Kidney (tissue), 14 donors: ENCODE measurements around the gene BCAS3. TPM values are rescaled to one million over a fixed set of nuclear protein-coding genes. Genes with fewer than 3 reads are reported as not detected.

Experiments used
- DNase-seq, 5 donors: peaks; one replicate each; pipeline ENCODE4 v3.0.0-alpha.2; 2013 to 2020
- FAIRE-seq: peaks from 2 replicates; lab custom pipeline; 2012; peaks lifted over from hg19 to GRCh38; lab: Jason Lieb, UNC
- H3K27ac ChIP-seq, 2 donors: one replicate each; pipeline ENCODE4 v1.7.0; 2013; ENCODE audit warnings: low read depth in 2 of 2, low read length in 2 of 2, inconsistent platforms in 1 of 2
- H3K27me3 ChIP-seq: one replicate; pipeline ENCODE4 v1.7.1; 2013; ENCODE audit warnings: low read length, inconsistent platforms; ENCODE audit not compliant: control insufficient read depth, insufficient read depth
- H3K36me3 ChIP-seq, 3 donors: one replicate each; pipeline versions ENCODE4 v1.7.0 to v1.7.1; 2013; ENCODE audit warnings: low read length in 3 of 3, control low read depth in 1 of 3, inconsistent platforms in 1 of 3; ENCODE audit not compliant: insufficient read depth in 3 of 3, control insufficient read depth in 2 of 3
- H3K4me1 ChIP-seq, 3 donors: one replicate each; pipeline versions ENCODE4 v1.7.0 to v1.7.1; 2013; ENCODE audit warnings: low read length in 3 of 3, inconsistent platforms in 1 of 3, low read depth in 1 of 3; ENCODE audit not compliant: control insufficient read depth in 2 of 3, insufficient read depth in 2 of 3
- H3K4me3 ChIP-seq, 3 donors: one replicate each; pipeline versions ENCODE4 v1.7.0 to v1.8.1; 2013; ENCODE audit warnings: low read length in 3 of 3, control low read depth in 1 of 3, inconsistent platforms in 1 of 3
- H3K9ac ChIP-seq, 3 donors: one replicate each; pipeline versions ENCODE4 v1.7.0 to v1.7.1; 2013; ENCODE audit warnings: low read length in 3 of 3, control low read depth in 1 of 3, inconsistent platforms in 1 of 3
- H3K9me3 ChIP-seq, 3 donors: one replicate each; pipeline versions ENCODE4 v1.7.0 to v1.7.1; 2013; ENCODE audit warnings: low read length in 3 of 3, control low read depth in 1 of 3, inconsistent platforms in 1 of 3; ENCODE audit not compliant: control insufficient read depth in 2 of 3, insufficient read depth in 1 of 3
- CTCF ChIP-seq: IDR thresholded peaks from 3 replicates; pipeline ENCODE4 v1.5.1; 2012; ENCODE audit warnings: mild to moderate bottlenecking, moderate library complexity, borderline replicate concordance; ENCODE audit not compliant: insufficient read depth; ENCODE audit errors: extremely low read depth
- intact Hi-C: fragments of 100-400 bp; cut with DNase I; formaldehyde crosslinking; loops from one replicate; pipeline ENCODE4 v1.11.1; 2022
- polyA plus RNA-seq: library from polyadenylated mRNA; stranded (reverse); fragments of 350-450 nt; fragmentation: Illumina TruSeq; extraction: RNeasy Lipid Tissue Mini Kit (QIAGEN cat#74804); gene quantifications from one replicate; pipeline ENCODE4 v1.2.3, GENCODE V29; 2014; ENCODE audit warnings: low read depth, low replicate concordance; ENCODE audit not compliant: insufficient read depth
- total RNA-seq: library from RNA; stranded (reverse); fragmentation: NEBNext Ultra II Directional; extraction: Animal tissue kit (Norgen Biotek cat#: 25700); gene quantifications from one replicate; pipeline ENCODE4 v1.2.1, GENCODE V29; 2021
- donor health status: control.
- donor health status: control.
- donor health status: control.
- donor health status: control.
- donor health status: control.
- donor health status: DM: yes; HTN: yes; CAD: no.
- donor health status: Normal renal cell carcinoma (clear cell type).

The BCAS3 gene
- total and polyA plus RNA-seq, 2 donors from 2014 or later, result 18.3 to 44.1 TPM

GRCh38 chr17:60748204-60748603 is 70.6 kb downstream of the BCAS3 start:
- TF ChIP-seq CTCF, result no peak
- H3K27ac ChIP-seq, result no peak overlapping the region
- H3K36me3 ChIP-seq, result no peaks in the 10 kb centered on the region
- peaks cover 0 to 2% (median 0%) of the 10 kb centered on the region in 3 donors for H3K4me1 ChIP-seq
- no peak for FAIRE-seq
- intact Hi-C loops, result no loop called here
- H3K27me3 ChIP-seq, result no peaks in the 10 kb centered on the region
- no peak overlapping the region for H3K9ac ChIP-seq
- DNase-seq, result no peak
- H3K4me3 ChIP-seq, result no peak overlapping the region
- peaks cover 0 to 3% (median 0%) of the 10 kb centered on the region in 3 donors for H3K9me3 ChIP-seq

GRCh38 chr17:60749050-60749449 is 71.4 kb downstream of the BCAS3 start:
- Histone ChIP-seq H3K4me3 (no peak overlapping the region), H3K27ac (no peak overlapping the region), H3K9ac (no peak overlapping the region), H3K36me3 (no peaks in the 10 kb centered on the region), H3K9me3 (peaks cover 0 to 3% (median 0%) of the 10 kb centered on the region in 3 donors), H3K4me1 (peaks cover 0 to 2% (median 0%) of the 10 kb centered on the region in 3 donors), H3K27me3 (no peaks in the 10 kb centered on the region)
- no peak for DNase-seq
- TF ChIP-seq CTCF, result no peak
- no peak for FAIRE-seq
- intact Hi-C loops, result no loop called here

GRCh38 chr17:60749708-60750107 is 72.1 kb downstream of the BCAS3 start:
- H3K36me3 ChIP-seq, result no peaks in the 10 kb centered on the region
- peaks cover 0 to 3% (median 0%) of the 10 kb centered on the region in 3 donors for H3K9me3 ChIP-seq
- FAIRE-seq, result no peak
- H3K9ac ChIP-seq, result no peak overlapping the region
- H3K4me3 ChIP-seq, result no peak overlapping the region
- TF ChIP-seq CTCF, result no peak
- DNase-seq, result no peak
- peaks cover 0 to under 1% (median 0%) of the 10 kb centered on the region in 3 donors for H3K4me1 ChIP-seq
- H3K27ac ChIP-seq, result no peak overlapping the region
- intact Hi-C loops, result no loop called here
- no peaks in the 10 kb centered on the region for H3K27me3 ChIP-seq

- H3K4me3 ChIP-seq, result no peak overlapping the region
- intact Hi-C loops, result no loop called here
- FAIRE-seq (no peak), DNase-seq (no peak)
- H3K27ac ChIP-seq, result no peak overlapping the region
- H3K9ac ChIP-seq, result no peak overlapping the region
- peaks cover 0 to 3% (median 0%) of the 10 kb centered on the region in 3 donors for H3K9me3 ChIP-seq
- no peaks in the 10 kb centered on the region for H3K4me1 ChIP-seq
- TF ChIP-seq CTCF, result no peak
- no peaks in the 10 kb centered on the region for H3K27me3 ChIP-seq
- H3K36me3 ChIP-seq, result no peaks in the 10 kb centered on the region
Measured at GRCh38 chr17:60750640-60751039, 73.0 kb downstream of the BCAS3 start.
